ENCODE data around the gene TRIM17.

DNA sequence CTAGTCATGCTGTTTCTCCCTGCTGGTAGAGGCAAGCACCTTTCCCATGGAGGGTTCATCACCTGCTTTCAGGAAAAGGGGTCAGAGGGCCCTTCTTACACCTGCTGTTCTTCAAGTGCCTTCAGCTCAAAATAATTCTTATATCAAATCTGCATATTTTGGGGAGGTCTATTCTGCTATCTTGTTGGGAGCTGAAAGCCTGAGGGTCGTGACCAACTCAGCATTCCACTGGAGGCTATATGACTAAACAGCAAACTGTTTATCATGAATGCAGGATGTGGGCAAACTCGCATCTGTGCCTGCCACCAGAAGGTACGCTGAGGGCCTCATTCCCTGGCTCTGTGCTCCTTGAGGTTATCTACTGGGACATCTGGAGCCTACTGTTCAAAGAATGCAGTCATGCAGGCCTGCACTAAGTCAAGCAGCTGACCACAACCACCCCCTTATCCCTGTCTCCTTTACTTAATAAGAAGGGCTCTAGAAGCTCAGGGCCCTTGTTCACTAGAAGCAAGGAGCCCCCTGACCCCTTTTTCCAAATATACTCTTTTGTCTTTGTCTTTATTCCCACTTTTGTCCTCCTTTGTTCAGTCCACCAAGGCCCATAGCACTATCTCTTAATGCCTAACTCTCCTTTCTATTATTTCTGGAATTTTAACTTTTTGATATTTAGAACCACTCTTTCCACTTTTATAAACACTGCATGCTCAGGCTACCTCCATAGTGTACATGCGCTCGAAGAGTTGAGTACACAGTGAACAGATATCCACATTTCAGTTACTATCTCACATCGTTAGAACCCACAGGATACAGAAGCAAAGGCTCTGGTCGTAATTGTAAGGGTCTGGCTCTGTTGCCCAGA, 4.5 kb upstream of the TRIM17 start:
- TF ChIP-seq, protein P1, sequence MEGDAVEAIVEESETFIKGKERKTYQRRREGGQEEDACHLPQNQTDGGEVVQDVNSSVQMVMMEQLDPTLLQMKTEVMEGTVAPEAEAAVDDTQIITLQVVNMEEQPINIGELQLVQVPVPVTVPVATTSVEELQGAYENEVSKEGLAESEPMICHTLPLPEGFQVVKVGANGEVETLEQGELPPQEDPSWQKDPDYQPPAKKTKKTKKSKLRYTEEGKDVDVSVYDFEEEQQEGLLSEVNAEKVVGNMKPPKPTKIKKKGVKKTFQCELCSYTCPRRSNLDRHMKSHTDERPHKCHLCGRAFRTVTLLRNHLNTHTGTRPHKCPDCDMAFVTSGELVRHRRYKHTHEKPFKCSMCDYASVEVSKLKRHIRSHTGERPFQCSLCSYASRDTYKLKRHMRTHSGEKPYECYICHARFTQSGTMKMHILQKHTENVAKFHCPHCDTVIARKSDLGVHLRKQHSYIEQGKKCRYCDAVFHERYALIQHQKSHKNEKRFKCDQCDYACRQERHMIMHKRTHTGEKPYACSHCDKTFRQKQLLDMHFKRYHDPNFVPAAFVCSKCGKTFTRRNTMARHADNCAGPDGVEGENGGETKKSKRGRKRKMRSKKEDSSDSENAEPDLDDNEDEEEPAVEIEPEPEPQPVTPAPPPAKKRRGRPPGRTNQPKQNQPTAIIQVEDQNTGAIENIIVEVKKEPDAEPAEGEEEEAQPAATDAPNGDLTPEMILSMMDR (IDR thresholded peaks at IDR 0.05), result no peak
- TF ChIP-seq, protein P2, sequence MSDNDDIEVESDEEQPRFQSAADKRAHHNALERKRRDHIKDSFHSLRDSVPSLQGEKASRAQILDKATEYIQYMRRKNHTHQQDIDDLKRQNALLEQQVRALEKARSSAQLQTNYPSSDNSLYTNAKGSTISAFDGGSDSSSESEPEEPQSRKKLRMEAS (IDR thresholded peaks at IDR 0.05; ENCODE audit: low read depth), result no peak
- no peak for TF ChIP-seq POLR2AphosphoS5 (IDR thresholded peaks at IDR 0.05; ENCODE audit: low read depth, low read length)
